Measurements from ENCODE around the gene MAGI2.

The MAGI2 gene

GRCh38 chr7:78218876-78219275 is 1234.6 kb downstream of the MAGI2 start:
- H4K91ac ChIP-seq (ENCODE audit: low read length): no peak overlapping the region
- H2BK12ac ChIP-seq (ENCODE audit: low read length in 2 of 2): no peak overlapping the region
- no peak overlapping the region for H2BK5ac ChIP-seq (ENCODE audit: low read depth, low read length, poor library complexity, severe bottlenecking)
- H3K27me3 ChIP-seq (ENCODE audit: control insufficient read depth in 1 of 2, insufficient read depth in 1 of 2, low read length in 2 of 2): no peaks in the 10 kb centered on the region
- no peak overlapping the region for H2BK15ac ChIP-seq (ENCODE audit: low read depth, poor library complexity, severe bottlenecking)
- no peak overlapping the region for H3K4me2 ChIP-seq (ENCODE audit: low read length, poor library complexity, severe bottlenecking)
- no peak for DNase-seq
- no peak overlapping the region for H3K4me3 ChIP-seq (ENCODE audit: insufficient read depth in 1 of 2, low read depth in 1 of 2, low read length in 2 of 2)
- no peak overlapping the region for H2AK5ac ChIP-seq (ENCODE audit: low read length, severe bottlenecking)
- no peak overlapping the region for H3K18ac ChIP-seq (ENCODE audit: low read depth in 1 of 2, low read length in 2 of 2)
- no peak overlapping the region for H3K14ac ChIP-seq (ENCODE audit: low read length in 2 of 2)
- no peak overlapping the region for H2BK120ac ChIP-seq (ENCODE audit: low read depth, low read length)
- no peak overlapping the region for H4K8ac ChIP-seq (ENCODE audit: low read length)
- H3K4me1 ChIP-seq (ENCODE audit: control insufficient read depth, insufficient read depth, low read depth, low read length): peaks cover 3% of the 10 kb centered on the region
- 72% methylated on average over 9 of the region's 9 CpGs for WGBS
- H3K36me3 ChIP-seq (ENCODE audit: control insufficient read depth in 1 of 2, insufficient read depth in 2 of 2, low read depth in 1 of 2, low read length in 2 of 2): no peaks in the 10 kb centered on the region
- no peak overlapping the region for H3K9ac ChIP-seq (ENCODE audit: low read length)
- H3K9me3 ChIP-seq (ENCODE audit: control insufficient read depth, low read length): no peaks in the 10 kb centered on the region
- H2AFZ ChIP-seq (ENCODE audit: low read depth, low read length): no peak overlapping the region
- no peak overlapping the region for H3K23ac ChIP-seq (ENCODE audit: low read length in 2 of 2)
- no peak overlapping the region for H3K27ac ChIP-seq (ENCODE audit: low read length, poor library complexity, severe bottlenecking)
- H3K4ac ChIP-seq (ENCODE audit: low read depth in 1 of 2, low read length in 2 of 2): no peak overlapping the region
- no peaks in the 10 kb centered on the region for H3K79me1 ChIP-seq (replicated peaks; ENCODE audit: low read length, poor library complexity, severe bottlenecking)

GRCh38 chr7:78218051-78218450 is 1235.4 kb downstream of the MAGI2 start:
- no peaks in the 10 kb centered on the region for H3K27me3 ChIP-seq (ENCODE audit: control insufficient read depth in 1 of 2, insufficient read depth in 1 of 2, low read length in 2 of 2)
- H3K36me3 ChIP-seq (ENCODE audit: control insufficient read depth in 1 of 2, insufficient read depth in 2 of 2, low read depth in 1 of 2, low read length in 2 of 2): no peaks in the 10 kb centered on the region
- no peak overlapping the region for H3K9ac ChIP-seq (ENCODE audit: low read length)
- 20% methylated on average over 1 of the region's 1 CpG for WGBS
- no peak overlapping the region for H3K4me2 ChIP-seq (ENCODE audit: low read length, poor library complexity, severe bottlenecking)
- H3K4me1 ChIP-seq (ENCODE audit: control insufficient read depth, insufficient read depth, low read depth, low read length): peaks cover 3% of the 10 kb centered on the region
- no peaks in the 10 kb centered on the region for H3K79me1 ChIP-seq (replicated peaks; ENCODE audit: low read length, poor library complexity, severe bottlenecking)
- no peaks in the 10 kb centered on the region for H3K9me3 ChIP-seq (ENCODE audit: control insufficient read depth, low read length)
- no peak overlapping the region for H4K91ac ChIP-seq (ENCODE audit: low read length)
- no peak overlapping the region for H3K14ac ChIP-seq (ENCODE audit: low read length in 2 of 2)
- H3K18ac ChIP-seq (ENCODE audit: low read depth in 1 of 2, low read length in 2 of 2): no peak overlapping the region
- DNase-seq: peak; percentile 27
- H2BK12ac ChIP-seq (ENCODE audit: low read length in 2 of 2): no peak overlapping the region
- no peak overlapping the region for H3K23ac ChIP-seq (ENCODE audit: low read length in 2 of 2)
- H2BK120ac ChIP-seq (ENCODE audit: low read depth, low read length): no peak overlapping the region
- H3K4ac ChIP-seq (ENCODE audit: low read depth in 1 of 2, low read length in 2 of 2): no peak overlapping the region
- H4K8ac ChIP-seq (ENCODE audit: low read length): no peak overlapping the region
- no peak overlapping the region for H2AFZ ChIP-seq (ENCODE audit: low read depth, low read length)
- H3K4me3 ChIP-seq (ENCODE audit: insufficient read depth in 1 of 2, low read depth in 1 of 2, low read length in 2 of 2): no peak overlapping the region
- no peak overlapping the region for H2BK5ac ChIP-seq (ENCODE audit: low read depth, low read length, poor library complexity, severe bottlenecking)
- H2AK5ac ChIP-seq (ENCODE audit: low read length, severe bottlenecking): no peak overlapping the region
- no peak overlapping the region for H2BK15ac ChIP-seq (ENCODE audit: low read depth, poor library complexity, severe bottlenecking)
- no peak overlapping the region for H3K27ac ChIP-seq (ENCODE audit: low read length, poor library complexity, severe bottlenecking)

- WGBS: 91% methylated on average over 3 of the region's 3 CpGs
- Histone ChIP-seq H2AFZ (ENCODE audit: low read depth, low read length) (no peak overlapping the region), H2AK5ac (ENCODE audit: low read length, severe bottlenecking) (no peak overlapping the region), H3K36me3 (ENCODE audit: control insufficient read depth in 1 of 2, insufficient read depth in 2 of 2, low read depth in 1 of 2, low read length in 2 of 2) (no peaks in the 10 kb centered on the region), H3K9ac (ENCODE audit: low read length) (no peak overlapping the region), H2BK5ac (ENCODE audit: low read depth, low read length, poor library complexity, severe bottlenecking) (no peak overlapping the region), H3K23ac (ENCODE audit: low read length in 2 of 2) (no peak overlapping the region), H3K4me2 (ENCODE audit: low read length, poor library complexity, severe bottlenecking) (no peak overlapping the region), H4K91ac (ENCODE audit: low read length) (no peak overlapping the region), H3K9me3 (ENCODE audit: control insufficient read depth, low read length) (no peaks in the 10 kb centered on the region), H3K4me3 (ENCODE audit: insufficient read depth in 1 of 2, low read depth in 1 of 2, low read length in 2 of 2) (no peak overlapping the region), H2BK15ac (ENCODE audit: low read depth, poor library complexity, severe bottlenecking) (no peak overlapping the region), H4K8ac (ENCODE audit: low read length) (no peak overlapping the region), H3K14ac (ENCODE audit: low read length in 2 of 2) (no peak overlapping the region), H3K18ac (ENCODE audit: low read depth in 1 of 2, low read length in 2 of 2) (no peak overlapping the region), H3K4ac (ENCODE audit: low read depth in 1 of 2, low read length in 2 of 2) (no peak overlapping the region), H2BK12ac (ENCODE audit: low read length in 2 of 2) (no peak overlapping the region), H3K27me3 (ENCODE audit: control insufficient read depth in 1 of 2, insufficient read depth in 1 of 2, low read length in 2 of 2) (peaks cover 0 to 3% of the 10 kb centered on the region in 2 experiments), H2BK120ac (ENCODE audit: low read depth, low read length) (no peak overlapping the region), H3K79me1 (replicated peaks; ENCODE audit: low read length, poor library complexity, severe bottlenecking) (no peaks in the 10 kb centered on the region), H3K27ac (ENCODE audit: low read length, poor library complexity, severe bottlenecking) (no peak overlapping the region), H3K4me1 (ENCODE audit: control insufficient read depth, insufficient read depth, low read depth, low read length) (peaks cover 3% of the 10 kb centered on the region)
- no peak for DNase-seq
These were observed 1238.3 kb downstream of the MAGI2 start for GRCh38 chr7:78215199-78215598.

- no peak overlapping the region for H2BK120ac ChIP-seq (ENCODE audit: low read depth, low read length)
These were observed 1240.1 kb downstream of the MAGI2 start for GRCh38 chr7:78213402-78213801.

More at GRCh38 chr7:78213402-78213801, 1240.1 kb downstream of the MAGI2 start:
- 98% methylated on average over 6 of the region's 6 CpGs for WGBS
- Histone ChIP-seq H3K27me3 (ENCODE audit: control insufficient read depth in 1 of 2, insufficient read depth in 1 of 2, low read length in 2 of 2) (peaks cover 0 to 3% of the 10 kb centered on the region in 2 experiments), H3K14ac (ENCODE audit: low read length in 2 of 2) (no peak overlapping the region), H2AFZ (ENCODE audit: low read depth, low read length) (no peak overlapping the region), H4K8ac (ENCODE audit: low read length) (no peak overlapping the region), H3K9ac (ENCODE audit: low read length) (no peak overlapping the region), H3K4me3 (ENCODE audit: insufficient read depth in 1 of 2, low read depth in 1 of 2, low read length in 2 of 2) (no peak overlapping the region), H4K91ac (ENCODE audit: low read length) (no peak overlapping the region), H2BK12ac (ENCODE audit: low read length in 2 of 2) (no peak overlapping the region), H3K23ac (ENCODE audit: low read length in 2 of 2) (no peak overlapping the region), H3K27ac (ENCODE audit: low read length, poor library complexity, severe bottlenecking) (no peak overlapping the region), H3K18ac (ENCODE audit: low read depth in 1 of 2, low read length in 2 of 2) (no peak overlapping the region), H2BK5ac (ENCODE audit: low read depth, low read length, poor library complexity, severe bottlenecking) (no peak overlapping the region), H3K4me1 (ENCODE audit: control insufficient read depth, insufficient read depth, low read depth, low read length) (no peaks in the 10 kb centered on the region), H3K36me3 (ENCODE audit: control insufficient read depth in 1 of 2, insufficient read depth in 2 of 2, low read depth in 1 of 2, low read length in 2 of 2) (no peaks in the 10 kb centered on the region), H3K9me3 (ENCODE audit: control insufficient read depth, low read length) (no peaks in the 10 kb centered on the region), H3K4ac (ENCODE audit: low read depth in 1 of 2, low read length in 2 of 2) (no peak overlapping the region), H3K79me1 (replicated peaks; ENCODE audit: low read length, poor library complexity, severe bottlenecking) (no peaks in the 10 kb centered on the region), H2BK15ac (ENCODE audit: low read depth, poor library complexity, severe bottlenecking) (no peak overlapping the region), H2AK5ac (ENCODE audit: low read length, severe bottlenecking) (no peak overlapping the region), H3K4me2 (ENCODE audit: low read length, poor library complexity, severe bottlenecking) (no peak overlapping the region)
- no peak for DNase-seq
